Posterior cingulate gyrus (tissue), 11 donors: ENCODE measurements around the gene ZNF705A.
"Not testable (repeated sequence)": the region's sequence is repeated elsewhere in the genome, so short reads cannot be mapped to it uniquely, and the experiment has no call there.

Source experiments
- DNase-seq, 10 donors: peaks; one replicate each; pipeline versions ENCODE4 v3.0.0 to v3.0.0-alpha.2; 2020 to 2021; ENCODE audit warnings: mixed read lengths in 3 of 10
- intact Hi-C: fragments of 100-400 bp; cut with DNase I; formaldehyde crosslinking; loops from one replicate; pipeline ENCODE4 v1.15.1; 2023

The ZNF705A gene

GRCh38 chr12:8156845-8157244 is at the start of gene ZNF705A:
Gene ZNF705A (plus strand): TSS chr12:8157015. CDS start chr12:8172626, 15,611 bp downstream.
- DNase-seq = no peak
- intact Hi-C loops = no loop called here

- intact Hi-C loops = loop anchor here (2.0 to 5.0 kb wide), 2 partner anchors 72 to 123 kb away; no protein-coding TSS in a partner anchor
- DNase-seq = peak; percentile 52 to 94 (median 84)
Observed at GRCh38 chr12:8108808-8109398, 47.9 kb upstream of the ZNF705A start.

GRCh38 chr12:8113117-8113516 is 43.7 kb upstream of the ZNF705A start:
- DNase-seq, intact Hi-C loops: not testable (repeated sequence)

GRCh38 chr12:8120072-8120713 is 36.6 kb upstream of the ZNF705A start:
- intact Hi-C loops = no loop called here

GRCh38 chr12:8123124-8123912 is 33.5 kb upstream of the ZNF705A start, which contains the start of gene CLEC4A:
Gene CLEC4A (plus strand): TSS chr12:8123617. CDS start chr12:8123879, 262 bp downstream.
- DNase-seq = no peak
- intact Hi-C loops = no loop called here

More at GRCh38 chr12:8120072-8120713, 36.6 kb upstream of the ZNF705A start:
- no peak for DNase-seq

GRCh38 chr12:8127138-8127537 is 29.7 kb upstream of the ZNF705A start:
- intact Hi-C loops = no loop called here
- no peak for DNase-seq

- peak in 3 of 10 donors; percentile 7 to 79 (median 71) for DNase-seq
- intact Hi-C loops = not testable (repeated sequence)
Observed at GRCh38 chr12:8133636-8134397, 23.0 kb upstream of the ZNF705A start.

- intact Hi-C loops, DNase-seq: not testable (repeated sequence)
Observed at GRCh38 chr12:8134398-8134930, 22.4 kb upstream of the ZNF705A start.

GRCh38 chr12:8141647-8142046 is 15.2 kb upstream of the ZNF705A start:
- DNase-seq, intact Hi-C loops: not testable (repeated sequence)

- intact Hi-C loops = no loop called here
- DNase-seq = no peak
Observed at GRCh38 chr12:8143261-8143660, 13.6 kb upstream of the ZNF705A start.

GRCh38 chr12:8145754-8146441 is 10.9 kb upstream of the ZNF705A start:
- intact Hi-C loops = no loop called here
- DNase-seq = peak; percentile 48 to 94 (median 69)

- DNase-seq = no peak
- intact Hi-C loops = no loop called here
Observed at GRCh38 chr12:8146442-8146771, 10.4 kb upstream of the ZNF705A start.

- no peak for DNase-seq
- intact Hi-C loops = no loop called here
Observed at GRCh38 chr12:8154526-8154925, 2.3 kb upstream of the ZNF705A start.

- DNase-seq = no peak
- intact Hi-C loops = no loop called here
Observed at GRCh38 chr12:8156416-8156815, 399 bp upstream of the ZNF705A start.

GRCh38 chr12:8157484-8158198 is 826 bp downstream of the ZNF705A start:
- DNase-seq = no peak
- intact Hi-C loops = no loop called here

- intact Hi-C loops = not testable (repeated sequence)
- DNase-seq = peak in 1 of 10 donors; percentile 10
Observed at GRCh38 chr12:8172911-8173310, 16.1 kb downstream of the ZNF705A start.

GRCh38 chr12:8179989-8180585 is 23.3 kb downstream of the ZNF705A start:
- intact Hi-C loops = loop anchor here (2.0 kb wide), 1 partner anchor 71 kb away; no protein-coding TSS in a partner anchor

GRCh38 chr12:8181271-8181670 is 24.5 kb downstream of the ZNF705A start:
- intact Hi-C loops = loop anchor here (2.0 kb wide), 1 partner anchor 72 kb away; no protein-coding TSS in a partner anchor

More at GRCh38 chr12:8179989-8180585, 23.3 kb downstream of the ZNF705A start:
- peak; percentile 60 to 96 (median 84) for DNase-seq

More at GRCh38 chr12:8181271-8181670, 24.5 kb downstream of the ZNF705A start:
- DNase-seq = not testable (repeated sequence)
